T-cell (primary cell): ENCODE measurements around the gene RPS19BP1. TPM values are rescaled to one million over a fixed set of nuclear protein-coding genes. Genes with fewer than 3 reads are reported as not detected.

Source experiments
- total RNA-seq, 35 experiments: library from RNA in 6 of 35; stranded (reverse) in 6 of 35; fragments of 120-200 nt in 1 of 35; gene quantifications; one replicate each; pipeline versions ENCODE4 v1.2.1 to v1.2.4 and lab custom pipeline; 2013 to 2026

Gene RPS19BP1
- total RNA-seq, 5 donors from 2014 or later (not counting 1 experiment from before 2014, with no cell fraction given): 42.4 to 76.8 (median 73.5) TPM

Other genes with a start within 250 kb of the RPS19BP1 start
- 1,000 to 10,000 TPM; 3,304 to 3,660 (median 3,479) TPM for gene RPL3, start 213.1 kb downstream of the RPS19BP1 start, total RNA-seq
- gene SYNGR1, start 182.8 kb downstream of the RPS19BP1 start, total RNA-seq: 1 to 10 TPM; 1.1 to 4.3 (median 2.7) TPM
- gene TAB1, start 133.0 kb downstream of the RPS19BP1 start, total RNA-seq: 10 to 100 TPM; 24.1 to 46.7 (median 44.0) TPM
- 1 to 10 TPM in 3 of 5 donors, under 1 TPM in 2; 0.23 to 2.7 (median 1.1) TPM for gene MGAT3, start 75.7 kb downstream of the RPS19BP1 start, total RNA-seq
- 10 to 100 TPM; 19.7 to 44.1 (median 38.5) TPM for gene MIEF1, start 30.5 kb downstream of the RPS19BP1 start, total RNA-seq
- gene ATF4, start 12.2 kb downstream of the RPS19BP1 start, total RNA-seq: 100 to 1,000 TPM; 236 to 371 (median 327) TPM
- 10 to 100 TPM; 16.1 to 32.9 (median 28.8) TPM for gene CACNA1I, start 38.0 kb upstream of the RPS19BP1 start, total RNA-seq